Astrocyte (in vitro differentiated cells and primary cell): ENCODE data around the gene SMIM28. TPM values are rescaled to one million over a fixed set of nuclear protein-coding genes. Genes with fewer than 3 reads are reported as not detected.
"Not testable (repeated sequence)": the region's sequence is repeated elsewhere in the genome, so short reads cannot be mapped to it uniquely, and the experiment has no call there.

Source experiments
- DNase-seq: peaks from one replicate; pipeline ENCODE4 v3.0.0-alpha.2; 2010; ENCODE audit warnings: low read depth
- FAIRE-seq: peaks from 2 replicates; lab custom pipeline; 2011; peaks lifted over from hg19 to GRCh38; lab: Jason Lieb, UNC
- H2AFZ ChIP-seq: 2 replicates; pipeline ENCODE4 v1.6.0; 2012; ENCODE audit warnings: low read depth, low read length, inconsistent platforms
- H3K27ac ChIP-seq: 2 replicates; pipeline ENCODE4 v1.5.1; 2011; ENCODE audit warnings: low read depth, low read length, inconsistent platforms
- H3K27me3 ChIP-seq: 2 replicates; pipeline ENCODE4 v1.6.0; 2011; ENCODE audit warnings: low read length, inconsistent platforms; ENCODE audit not compliant: insufficient read depth
- H3K36me3 ChIP-seq: 2 replicates; pipeline ENCODE4 v1.5.1; 2011; ENCODE audit warnings: low read length, inconsistent platforms; ENCODE audit not compliant: insufficient read depth
- H3K4me1 ChIP-seq: 2 replicates; pipeline ENCODE4 v1.5.1; 2011; ENCODE audit warnings: low read length, inconsistent platforms; ENCODE audit not compliant: insufficient read depth
- H3K4me2 ChIP-seq: 2 replicates; pipeline ENCODE4 v1.6.0; 2012; ENCODE audit warnings: low read length, inconsistent platforms
- H3K4me3 ChIP-seq: 2 replicates; pipeline ENCODE4 v1.5.1; 2011; ENCODE audit warnings: low read depth, mild to moderate bottlenecking, low read length, inconsistent platforms; ENCODE audit not compliant: insufficient read depth
- H3K79me2 ChIP-seq: 2 replicates; pipeline ENCODE4 v1.6.0; 2012; ENCODE audit warnings: mild to moderate bottlenecking, low read length, inconsistent platforms; ENCODE audit not compliant: insufficient read depth
- H3K9ac ChIP-seq: 2 replicates; pipeline ENCODE4 v1.6.0; 2012; ENCODE audit warnings: mild to moderate bottlenecking, low read length, inconsistent platforms
- H3K9me3 ChIP-seq: 2 replicates; pipeline ENCODE4 v1.5.1; 2012; ENCODE audit warnings: low read depth, mild to moderate bottlenecking, low read length, inconsistent platforms; ENCODE audit not compliant: insufficient read depth
- H4K20me1 ChIP-seq: 2 replicates; pipeline ENCODE4 v1.6.0; 2012; ENCODE audit warnings: low read length, inconsistent platforms; ENCODE audit not compliant: insufficient read depth
- H3K27ac Mint-ChIP-seq: one replicate; pipeline ENCODE4 v1.8.0; 2021; ENCODE audit warnings: mild to moderate bottlenecking, mixed read lengths; ENCODE audit not compliant: unreplicated experiment
- H3K27me3 Mint-ChIP-seq: one replicate; pipeline ENCODE4 v1.8.0; 2021; ENCODE audit warnings: low read depth, mixed read lengths; ENCODE audit not compliant: unreplicated experiment
- H3K36me3 Mint-ChIP-seq: one replicate; pipeline ENCODE4 v1.8.0; 2021; ENCODE audit warnings: low read depth, mixed read lengths; ENCODE audit not compliant: unreplicated experiment
- H3K4me1 Mint-ChIP-seq: one replicate; pipeline ENCODE4 v1.8.0; 2021; ENCODE audit warnings: low read depth, mixed read lengths; ENCODE audit not compliant: unreplicated experiment
- H3K4me3 Mint-ChIP-seq: one replicate; pipeline ENCODE4 v1.8.0; 2021; ENCODE audit warnings: mild to moderate bottlenecking, moderate library complexity, mixed read lengths; ENCODE audit not compliant: unreplicated experiment
- H3K9me3 Mint-ChIP-seq: one replicate; pipeline ENCODE4 v1.8.0; 2021; ENCODE audit warnings: mild to moderate bottlenecking, mixed read lengths; ENCODE audit not compliant: unreplicated experiment
- EZH2 ChIP-seq: IDR thresholded peaks from 2 replicates; pipeline ENCODE4 v1.6.1; 2012; ENCODE audit warnings: mild to moderate bottlenecking, low read length, inconsistent platforms; ENCODE audit not compliant: insufficient read depth
- total RNA-seq: library from RNA; stranded (reverse); gene quantifications from 2 replicates; pipeline ENCODE4 v1.2.1, GENCODE V29; 2021
- TF ChIP-seq, protein P1 (sequence below): IDR thresholded peaks from 2 replicates; pipeline ENCODE4 v1.5.1; 2011; ENCODE audit warnings: low read depth, mild to moderate bottlenecking, inconsistent platforms, low read length, moderate library complexity; ENCODE audit not compliant: insufficient read depth

Gene SMIM28
- total RNA-seq, 1 donor from 2014 or later: not detected

DNA sequence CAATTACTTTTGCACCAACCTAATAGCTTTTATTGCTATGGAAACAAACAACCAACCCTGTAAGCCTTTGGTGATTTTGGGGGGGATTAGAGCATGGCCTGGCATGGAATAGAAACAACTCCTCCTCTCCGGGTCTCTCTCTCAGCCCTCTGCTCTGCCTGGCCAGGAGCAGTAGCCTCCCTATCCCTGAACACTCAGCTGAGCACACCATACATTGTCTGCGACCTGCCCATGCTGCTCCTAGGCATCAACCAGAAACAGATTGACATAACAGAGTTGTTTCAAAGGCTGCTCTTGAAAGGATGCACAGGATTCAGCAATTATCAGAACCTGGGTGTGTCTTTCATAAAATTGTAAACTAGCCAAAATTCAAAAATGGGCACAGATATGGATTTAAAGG, 29.8 kb upstream of the SMIM28 start:
- Mint-ChIP-seq H3K9me3 (no peaks in the 10 kb centered on the region), H3K36me3 (no peaks in the 10 kb centered on the region)
- H3K4me2 ChIP-seq: no peak overlapping the region

GRCh38 chr6:138349891-138350290, 27.8 kb upstream of the SMIM28 start:
- H4K20me1 ChIP-seq: no peaks in the 10 kb centered on the region
- H3K36me3 ChIP-seq: no peaks in the 10 kb centered on the region
- no peak overlapping the region for H3K4me3 ChIP-seq
- Mint-ChIP-seq H3K27me3 (peaks cover 3% of the 10 kb centered on the region), H3K27ac (no peak overlapping the region), H3K4me1 (peaks cover 2% of the 10 kb centered on the region), H3K4me3 (no peak overlapping the region), H3K36me3 (no peaks in the 10 kb centered on the region), H3K9me3 (peaks cover 4% of the 10 kb centered on the region)
- no peaks in the 10 kb centered on the region for H3K4me1 ChIP-seq
- H3K27ac ChIP-seq: no peak overlapping the region
- H2AFZ ChIP-seq: no peak overlapping the region
- DNase-seq (peak; percentile 41), FAIRE-seq (no peak)
- no peak overlapping the region for H3K4me2 ChIP-seq
- no peak overlapping the region for H3K9ac ChIP-seq
- no peaks in the 10 kb centered on the region for H3K27me3 ChIP-seq
- H3K79me2 ChIP-seq: no peaks in the 10 kb centered on the region
- no peak for TF ChIP-seq EZH2
- TF ChIP-seq, protein P1, sequence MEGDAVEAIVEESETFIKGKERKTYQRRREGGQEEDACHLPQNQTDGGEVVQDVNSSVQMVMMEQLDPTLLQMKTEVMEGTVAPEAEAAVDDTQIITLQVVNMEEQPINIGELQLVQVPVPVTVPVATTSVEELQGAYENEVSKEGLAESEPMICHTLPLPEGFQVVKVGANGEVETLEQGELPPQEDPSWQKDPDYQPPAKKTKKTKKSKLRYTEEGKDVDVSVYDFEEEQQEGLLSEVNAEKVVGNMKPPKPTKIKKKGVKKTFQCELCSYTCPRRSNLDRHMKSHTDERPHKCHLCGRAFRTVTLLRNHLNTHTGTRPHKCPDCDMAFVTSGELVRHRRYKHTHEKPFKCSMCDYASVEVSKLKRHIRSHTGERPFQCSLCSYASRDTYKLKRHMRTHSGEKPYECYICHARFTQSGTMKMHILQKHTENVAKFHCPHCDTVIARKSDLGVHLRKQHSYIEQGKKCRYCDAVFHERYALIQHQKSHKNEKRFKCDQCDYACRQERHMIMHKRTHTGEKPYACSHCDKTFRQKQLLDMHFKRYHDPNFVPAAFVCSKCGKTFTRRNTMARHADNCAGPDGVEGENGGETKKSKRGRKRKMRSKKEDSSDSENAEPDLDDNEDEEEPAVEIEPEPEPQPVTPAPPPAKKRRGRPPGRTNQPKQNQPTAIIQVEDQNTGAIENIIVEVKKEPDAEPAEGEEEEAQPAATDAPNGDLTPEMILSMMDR: no peak
- H3K9me3 ChIP-seq: no peaks in the 10 kb centered on the region

More for the DNA sequence above, 29.8 kb upstream of the SMIM28 start:
- Histone ChIP-seq H4K20me1 (no peaks in the 10 kb centered on the region), H3K9me3 (no peaks in the 10 kb centered on the region), H3K79me2 (no peaks in the 10 kb centered on the region), H3K4me3 (no peak overlapping the region), H2AFZ (no peak overlapping the region), H3K9ac (no peak overlapping the region), H3K4me1 (no peaks in the 10 kb centered on the region), H3K36me3 (no peaks in the 10 kb centered on the region), H3K27ac (no peak overlapping the region), H3K27me3 (no peaks in the 10 kb centered on the region)
- H3K27ac Mint-ChIP-seq: no peak overlapping the region
- no peak overlapping the region for H3K4me3 Mint-ChIP-seq
- DNase-seq (no peak), FAIRE-seq (no peak)
- peaks cover 2% of the 10 kb centered on the region for H3K4me1 Mint-ChIP-seq
- no peak for TF ChIP-seq EZH2
- TF ChIP-seq, protein P1: no peak
- H3K27me3 Mint-ChIP-seq: no peaks in the 10 kb centered on the region

- Histone ChIP-seq H2AFZ (no peak overlapping the region), H3K9ac (no peak overlapping the region), H3K79me2 (no peaks in the 10 kb centered on the region), H4K20me1 (no peaks in the 10 kb centered on the region), H3K4me3 (no peak overlapping the region), H3K4me1 (no peaks in the 10 kb centered on the region), H3K4me2 (no peak overlapping the region), H3K36me3 (no peaks in the 10 kb centered on the region), H3K27ac (no peak overlapping the region), H3K9me3 (no peaks in the 10 kb centered on the region), H3K27me3 (no peaks in the 10 kb centered on the region)
- no peaks in the 10 kb centered on the region for H3K4me1 Mint-ChIP-seq
- peaks cover 3% of the 10 kb centered on the region for H3K27me3 Mint-ChIP-seq
- H3K4me3 Mint-ChIP-seq: no peak overlapping the region
- H3K9me3 Mint-ChIP-seq: peaks cover 4% of the 10 kb centered on the region
- no peaks in the 10 kb centered on the region for H3K36me3 Mint-ChIP-seq
- DNase-seq: no peak
- no peak overlapping the region for H3K27ac Mint-ChIP-seq
- no peak for TF ChIP-seq EZH2
- TF ChIP-seq, protein P1: no peak
- no peak for FAIRE-seq
Observed at GRCh38 chr6:138357928-138358327, 19.8 kb upstream of the SMIM28 start.

- FAIRE-seq, H3K9me3 ChIP-seq, H3K27me3 Mint-ChIP-seq, H3K36me3 Mint-ChIP-seq, H3K27ac ChIP-seq, H3K36me3 ChIP-seq, H2AFZ ChIP-seq, H4K20me1 ChIP-seq, H3K79me2 ChIP-seq, H3K4me2 ChIP-seq, H3K4me1 Mint-ChIP-seq, H3K4me3 ChIP-seq, H3K9ac ChIP-seq, H3K27me3 ChIP-seq, DNase-seq, H3K4me1 ChIP-seq, H3K4me3 Mint-ChIP-seq, H3K9me3 Mint-ChIP-seq, H3K27ac Mint-ChIP-seq: not testable (repeated sequence)
Observed at GRCh38 chr6:138368684-138369083, 9.0 kb upstream of the SMIM28 start.
